Astrocyte (in vitro differentiated cells and primary cell): Measurements from ENCODE around the gene PPP1R13B.

Source experiments
- EZH2 ChIP-seq: IDR thresholded peaks from 2 replicates; pipeline ENCODE4 v1.6.1; 2012; ENCODE audit warnings: mild to moderate bottlenecking, low read length, inconsistent platforms; ENCODE audit not compliant: insufficient read depth
- TF ChIP-seq, protein P1 (sequence below): IDR thresholded peaks from 2 replicates; pipeline ENCODE4 v1.5.1; 2011; ENCODE audit warnings: low read depth, mild to moderate bottlenecking, inconsistent platforms, low read length, moderate library complexity; ENCODE audit not compliant: insufficient read depth

DNA sequence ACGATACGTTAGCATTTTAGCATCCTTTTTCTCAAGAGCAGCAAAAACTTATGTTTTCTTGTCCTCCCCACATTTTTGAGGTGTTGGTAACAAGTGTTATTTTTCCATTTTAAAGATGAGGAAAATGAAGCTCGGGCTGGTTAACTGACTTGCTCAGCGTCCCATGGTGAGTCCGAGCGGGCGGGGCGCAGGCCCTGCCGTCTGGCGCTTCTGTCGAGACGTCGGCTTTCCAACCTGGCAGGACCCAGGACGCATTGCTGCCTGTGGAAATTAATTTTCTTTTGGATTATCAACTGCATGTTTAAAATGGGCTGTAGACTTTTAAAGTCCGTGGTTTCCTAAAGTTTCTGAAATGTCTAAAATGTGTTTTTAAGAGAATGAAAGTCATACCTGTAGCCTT lies 162.5 kb downstream of the PPP1R13B start:
- TF ChIP-seq, protein P1, sequence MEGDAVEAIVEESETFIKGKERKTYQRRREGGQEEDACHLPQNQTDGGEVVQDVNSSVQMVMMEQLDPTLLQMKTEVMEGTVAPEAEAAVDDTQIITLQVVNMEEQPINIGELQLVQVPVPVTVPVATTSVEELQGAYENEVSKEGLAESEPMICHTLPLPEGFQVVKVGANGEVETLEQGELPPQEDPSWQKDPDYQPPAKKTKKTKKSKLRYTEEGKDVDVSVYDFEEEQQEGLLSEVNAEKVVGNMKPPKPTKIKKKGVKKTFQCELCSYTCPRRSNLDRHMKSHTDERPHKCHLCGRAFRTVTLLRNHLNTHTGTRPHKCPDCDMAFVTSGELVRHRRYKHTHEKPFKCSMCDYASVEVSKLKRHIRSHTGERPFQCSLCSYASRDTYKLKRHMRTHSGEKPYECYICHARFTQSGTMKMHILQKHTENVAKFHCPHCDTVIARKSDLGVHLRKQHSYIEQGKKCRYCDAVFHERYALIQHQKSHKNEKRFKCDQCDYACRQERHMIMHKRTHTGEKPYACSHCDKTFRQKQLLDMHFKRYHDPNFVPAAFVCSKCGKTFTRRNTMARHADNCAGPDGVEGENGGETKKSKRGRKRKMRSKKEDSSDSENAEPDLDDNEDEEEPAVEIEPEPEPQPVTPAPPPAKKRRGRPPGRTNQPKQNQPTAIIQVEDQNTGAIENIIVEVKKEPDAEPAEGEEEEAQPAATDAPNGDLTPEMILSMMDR, result no peak
- no peak for TF ChIP-seq EZH2
